Smooth muscle cell (in vitro differentiated cells): ENCODE measurements around the gene ACSBG1. TPM values are rescaled to one million over a fixed set of nuclear protein-coding genes. Genes with fewer than 3 reads are reported as not detected.

Experiments
- DNase-seq: peaks from one replicate; lab custom pipeline; 2025; ENCODE audit not compliant: unreplicated experiment; lab: John Stamatoyannopoulos, UW
- H2AFZ ChIP-seq: fragments of 200-600 bp; sonication (generic); 2 replicates; pipeline ENCODE4 v1.6.0; 2016; ENCODE audit warnings: antibody characterized with exemption, low read depth, mild to moderate bottlenecking
- H3F3A ChIP-seq: fragments of 200-600 bp; sonication (generic); 2 replicates; pipeline ENCODE4 v1.6.0; 2017; ENCODE audit warnings: antibody characterized with exemption, low read depth
- H3K27ac ChIP-seq: fragments of 200-600 bp; sonication (generic); 2 replicates; pipeline ENCODE4 v1.5.1; 2016; ENCODE audit warnings: low read depth, mild to moderate bottlenecking
- H3K27me3 ChIP-seq: fragments of 200-600 bp; sonication (generic); 2 replicates; pipeline ENCODE4 v1.6.1; 2016; ENCODE audit warnings: low read depth, mild to moderate bottlenecking
- H3K36me3 ChIP-seq: fragments of 200-600 bp; sonication (generic); 2 replicates; pipeline ENCODE4 v1.5.1; 2016; ENCODE audit warnings: low read depth
- H3K4me1 ChIP-seq: fragments of 200-600 bp; sonication (generic); 2 replicates; pipeline ENCODE4 v1.5.1; 2016; ENCODE audit warnings: low read depth
- H3K4me2 ChIP-seq: fragments of 200-600 bp; sonication (generic); 2 replicates; pipeline ENCODE4 v1.6.0; 2016; ENCODE audit warnings: mild to moderate bottlenecking
- H3K4me3 ChIP-seq: fragments of 200-600 bp; sonication (generic); 2 replicates; pipeline ENCODE4 v1.5.1; 2016; ENCODE audit warnings: mild to moderate bottlenecking
- H3K79me2 ChIP-seq: fragments of 200-600 bp; sonication (generic); 2 replicates; pipeline ENCODE4 v1.6.0; 2016; ENCODE audit warnings: low read depth, mild to moderate bottlenecking
- H3K9ac ChIP-seq: fragments of 200-600 bp; sonication (generic); 2 replicates; pipeline ENCODE4 v1.6.0; 2016; ENCODE audit warnings: low read depth
- H3K9me3 ChIP-seq: fragments of 200-600 bp; sonication (generic); replicated peaks from 2 replicates; pipeline ENCODE4 v1.5.1; 2016; ENCODE audit warnings: low read depth
- H4K20me1 ChIP-seq: fragments of 200-600 bp; sonication (generic); 2 replicates; pipeline ENCODE4 v1.6.0; 2016; ENCODE audit warnings: low read depth
- CTCF ChIP-seq: fragments of 200-600 bp; sonication (generic); IDR thresholded peaks from 2 replicates; pipeline ENCODE4 v1.5.1; 2017; ENCODE audit warnings: borderline replicate concordance, mild to moderate bottlenecking, antibody characterized with exemption; ENCODE audit not compliant: insufficient read depth, poor library complexity, severe bottlenecking
- WGBS: methylation state at CpG from one replicate; pipeline ENCODE4 v1.1.7; 2016; ENCODE audit warnings: low lambda C conversion rate; 5-methylcytosine and 5-hydroxymethylcytosine counted together
- polyA plus RNA-seq: library from polyadenylated mRNA; unstranded; fragments of >200 nt; fragmentation: Nextera tagmentation; extraction: Ambion mirVana; gene quantifications from 2 replicates; pipeline ENCODE4 v1.2.1, GENCODE V29; 2016
- total RNA-seq: library from RNA; depleted of rRNA; stranded (reverse); fragments of >200 nt; gene quantifications from 2 replicates; pipeline ENCODE4 v1.2.3, GENCODE V29; 2014

The ACSBG1 gene
- total and polyA plus RNA-seq, 2 experiments from 2014 or later: under 0.01 to 0.22 TPM

DNA sequence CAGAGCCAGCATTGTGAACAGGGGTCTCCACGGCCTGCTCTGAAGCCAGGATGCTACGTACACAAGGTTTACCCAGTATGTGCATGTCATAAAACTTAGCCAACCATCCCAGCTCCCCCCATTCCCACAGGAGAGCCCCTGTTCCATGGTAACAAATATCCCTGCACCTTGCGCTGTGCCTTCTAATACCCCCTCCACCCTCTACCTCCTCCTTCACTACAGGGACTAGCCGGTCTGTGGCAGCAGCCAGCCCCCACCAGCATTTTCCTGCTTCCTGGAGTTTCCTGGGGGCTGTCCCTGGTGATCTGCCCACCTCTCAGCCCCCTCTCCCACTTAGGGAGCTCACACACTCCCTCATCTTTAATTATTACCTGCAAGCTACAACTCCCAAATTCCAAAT is 20.4 kb downstream of the ACSBG1 start:
- DNase-seq: no peak
- H3K27ac ChIP-seq: no peak overlapping the region
- no peaks in the 10 kb centered on the region for H3K79me2 ChIP-seq
- no peak overlapping the region for H3K9ac ChIP-seq
- no peak for TF ChIP-seq CTCF
- H3F3A ChIP-seq: peaks cover 5% of the 10 kb centered on the region
- H3K4me1 ChIP-seq: peaks cover 4% of the 10 kb centered on the region
- no peaks in the 10 kb centered on the region for H4K20me1 ChIP-seq
- no peaks in the 10 kb centered on the region for H3K36me3 ChIP-seq
- no peak overlapping the region for H3K4me2 ChIP-seq
- H2AFZ ChIP-seq: no peak overlapping the region
- 89% methylated on average over 4 of the region's 4 CpGs for WGBS
- no peaks in the 10 kb centered on the region for H3K27me3 ChIP-seq
- H3K4me3 ChIP-seq: no peak overlapping the region
- no peaks in the 10 kb centered on the region for H3K9me3 ChIP-seq

- TF ChIP-seq CTCF: no peak
- no peak for DNase-seq
- Histone ChIP-seq H3K4me2 (peak overlapping the region; percentile 72), H3K27me3 (no peaks in the 10 kb centered on the region), H3F3A (peaks cover 5% of the 10 kb centered on the region), H3K36me3 (no peaks in the 10 kb centered on the region), H3K27ac (no peak overlapping the region), H3K79me2 (no peaks in the 10 kb centered on the region), H3K4me1 (peaks cover 4% of the 10 kb centered on the region), H3K9me3 (no peaks in the 10 kb centered on the region), H3K9ac (no peak overlapping the region), H4K20me1 (no peaks in the 10 kb centered on the region), H3K4me3 (no peak overlapping the region), H2AFZ (no peak overlapping the region)
- 96% methylated on average over 6 of the region's 6 CpGs for WGBS
These were observed 21.0 kb downstream of the ACSBG1 start for GRCh38 chr15:78213425-78213750.

DNA sequence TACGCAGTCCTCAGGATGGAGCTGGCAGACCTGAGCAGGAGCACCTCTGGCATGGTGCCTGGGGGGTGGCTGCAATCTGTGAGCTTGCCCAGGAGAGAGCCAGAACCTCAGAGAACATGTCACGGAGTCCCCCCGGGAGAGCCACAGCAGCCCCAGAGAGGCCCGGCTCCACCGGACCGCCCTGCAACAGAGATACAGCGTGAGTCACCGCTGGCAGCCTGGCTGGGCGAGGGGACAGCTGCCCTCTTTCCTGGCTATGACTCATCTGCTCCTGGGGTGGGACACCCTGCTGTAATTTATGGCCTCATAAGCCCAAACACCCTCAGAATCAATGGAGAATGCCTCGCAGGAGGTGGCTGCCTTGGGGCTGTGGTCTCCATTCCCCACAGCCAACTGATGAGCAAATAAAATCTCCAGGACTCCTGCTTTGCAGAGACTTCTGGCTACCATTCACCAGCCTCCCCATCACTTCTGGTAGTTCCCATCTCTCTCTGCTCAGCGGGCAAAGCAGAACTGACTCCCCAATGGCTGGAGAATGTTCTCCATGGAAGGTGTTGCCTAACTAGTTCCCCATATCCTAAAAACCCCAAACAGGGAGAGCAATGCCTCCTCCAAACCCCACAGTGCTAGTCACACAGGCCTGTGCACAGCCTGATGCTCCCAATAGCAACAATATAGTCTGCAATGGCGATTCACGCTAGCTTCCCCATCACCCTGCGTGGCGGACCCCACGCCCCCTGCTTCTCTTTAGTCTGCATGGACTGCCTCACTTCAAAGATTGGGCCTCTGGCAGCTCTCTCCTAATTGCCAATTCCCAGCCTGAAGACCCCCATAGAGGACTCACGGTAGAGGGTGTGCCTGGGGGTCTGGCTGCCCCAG is 21.6 kb downstream of the ACSBG1 start:
- Histone ChIP-seq H3K9ac (no peak overlapping the region), H4K20me1 (no peaks in the 10 kb centered on the region), H3K36me3 (no peaks in the 10 kb centered on the region), H3F3A (peaks cover 5% of the 10 kb centered on the region), H3K27me3 (no peaks in the 10 kb centered on the region), H3K4me1 (peaks cover 4% of the 10 kb centered on the region), H3K79me2 (no peaks in the 10 kb centered on the region), H2AFZ (no peak overlapping the region), H3K4me3 (no peak overlapping the region), H3K9me3 (no peaks in the 10 kb centered on the region), H3K4me2 (peak overlapping the region; percentile 72), H3K27ac (peak overlapping the region; percentile 60)
- WGBS: 43% methylated on average over 17 of the region's 17 CpGs
- DNase-seq: peak; percentile 62
- no peak for TF ChIP-seq CTCF

DNA sequence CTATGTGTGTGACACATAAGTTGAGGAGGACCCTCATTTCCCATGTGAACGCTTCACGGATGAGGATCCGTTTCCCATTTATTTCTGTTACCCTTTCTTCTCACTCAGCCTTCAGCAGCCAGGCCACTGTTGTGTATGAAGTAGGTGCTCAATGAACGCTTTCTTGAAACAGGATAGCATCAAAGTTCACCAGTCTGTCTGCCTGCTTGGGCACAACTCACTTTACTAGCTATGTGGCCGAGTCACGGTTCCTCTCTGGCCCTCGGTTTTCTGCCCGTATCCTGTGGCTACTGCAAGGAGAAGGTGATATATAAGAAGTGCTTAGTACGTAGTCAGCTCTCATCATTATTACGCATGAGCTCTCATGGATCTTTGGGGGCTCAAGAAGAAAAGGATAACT is 22.4 kb downstream of the ACSBG1 start:
- Histone ChIP-seq H3K9ac (no peak overlapping the region), H3K4me3 (no peak overlapping the region), H2AFZ (no peak overlapping the region), H3K4me1 (peaks cover 4% of the 10 kb centered on the region), H3K27ac (peak overlapping the region; percentile 60), H3K27me3 (no peaks in the 10 kb centered on the region), H3F3A (peaks cover 5% of the 10 kb centered on the region), H4K20me1 (no peaks in the 10 kb centered on the region), H3K4me2 (peak overlapping the region; percentile 72), H3K79me2 (no peaks in the 10 kb centered on the region), H3K36me3 (no peaks in the 10 kb centered on the region), H3K9me3 (no peaks in the 10 kb centered on the region)
- TF ChIP-seq CTCF: no peak
- DNase-seq: no peak
- whole genome bisulfite sequencing: 75% methylated on average over 10 of the region's 10 CpGs
